WTC11 (cell line): Measurements from ENCODE around the gene CLTA. TPM values are rescaled to one million over a fixed set of nuclear protein-coding genes. Genes with fewer than 3 reads are reported as not detected.

Experiments used
- ATAC-seq: fragments of 200-7000 bp; cut with Tn5 transposase; 2 replicates; pipeline ENCODE4 v1.10.0; 2021; ENCODE audit warnings: mild to moderate bottlenecking, moderate library complexity
- CTCF ChIA-PET: fragments of 300-600 bp; sonication (Branson Sonifier 250); formaldehyde crosslinking; loops from one replicate; lab custom pipeline; 2021; ENCODE audit warnings: antibody characterized with exemption; lab: Charles Lee
- POLR2A ChIA-PET: fragments of 350-600 bp; sonication (Branson Sonifier 250); formaldehyde crosslinking; loops from one replicate; lab custom pipeline; 2021; ENCODE audit warnings: antibody characterized with exemption; lab: Charles Lee
- DNase-seq: peaks from one replicate; pipeline ENCODE4 v3.0.0; 2021; ENCODE audit warnings: low spot score
- H3K27ac Mint-ChIP-seq: 2 replicates; pipeline ENCODE4 v1.8.0; 2021; ENCODE audit warnings: mixed read lengths
- H3K27me3 Mint-ChIP-seq: 2 replicates; pipeline ENCODE4 v1.8.0; 2021; ENCODE audit warnings: low read depth, mild to moderate bottlenecking, moderate library complexity, mixed read lengths
- H3K36me3 Mint-ChIP-seq: 2 replicates; pipeline ENCODE4 v1.8.0; 2021; ENCODE audit warnings: mixed read lengths
- H3K4me1 Mint-ChIP-seq: 2 replicates; pipeline ENCODE4 v1.8.0; 2022; ENCODE audit warnings: mixed read lengths
- H3K4me3 Mint-ChIP-seq: 2 replicates; pipeline ENCODE4 v1.8.0; 2021; ENCODE audit warnings: mild to moderate bottlenecking, moderate library complexity, mixed read lengths
- H3K9me3 Mint-ChIP-seq: 2 replicates; pipeline ENCODE4 v1.8.0; 2021; ENCODE audit warnings: mixed read lengths
- AFF4 ChIP-seq: sonication (generic); formaldehyde crosslinking; IDR thresholded peaks from 2 replicates; pipeline ENCODE4 v1.8.1; 2023; ENCODE audit warnings: mild to moderate bottlenecking, missing genetic modification reagents, borderline replicate concordance
- CREB1 ChIP-seq: sonication (generic); formaldehyde crosslinking; IDR thresholded peaks from 2 replicates; pipeline ENCODE4 v1.8.0; 2023; ENCODE audit warnings: mild to moderate bottlenecking, missing genetic modification reagents
- CREM ChIP-seq: sonication (generic); formaldehyde crosslinking; IDR thresholded peaks from 2 replicates; pipeline ENCODE4 v1.8.1; 2022; ENCODE audit warnings: mild to moderate bottlenecking, missing genetic modification reagents, moderate library complexity
- HMGA2 ChIP-seq: fragments of 250-450 bp; sonication (Bioruptor Pico); IDR thresholded peaks from 2 replicates; pipeline ENCODE4 v1.4.0; 2021; ENCODE audit warnings: mild to moderate bottlenecking, moderate library complexity
- IRF2 ChIP-seq: sonication (generic); formaldehyde crosslinking; IDR thresholded peaks from 2 replicates; pipeline ENCODE4 v1.8.0; 2022; ENCODE audit warnings: low read depth, missing genetic modification reagents, borderline replicate concordance
- MYBL2 ChIP-seq: sonication (generic); formaldehyde crosslinking; IDR thresholded peaks from 2 replicates; pipeline ENCODE4 v1.8.1; 2023; ENCODE audit warnings: mild to moderate bottlenecking, moderate library complexity, missing genetic modification reagents
- NR1H2 ChIP-seq: sonication (generic); formaldehyde crosslinking; IDR thresholded peaks from 2 replicates; pipeline ENCODE4 v1.9.0; 2021; ENCODE audit warnings: mild to moderate bottlenecking, moderate library complexity, missing genetic modification reagents
- PRDM15 ChIP-seq: sonication (generic); formaldehyde crosslinking; IDR thresholded peaks from 2 replicates; pipeline ENCODE4 v1.8.0; 2022; ENCODE audit warnings: missing genetic modification reagents
- SP1 ChIP-seq: sonication (generic); formaldehyde crosslinking; conservative IDR thresholded peaks from 2 replicates; pipeline ENCODE4 v1.8.1; 2022; ENCODE audit warnings: missing genetic modification reagents
- ZNF317 ChIP-seq: sonication (generic); formaldehyde crosslinking; IDR thresholded peaks from 2 replicates; pipeline ENCODE4 v1.8.1; 2023; ENCODE audit warnings: low read depth, mild to moderate bottlenecking, moderate library complexity, missing genetic modification reagents, borderline replicate concordance
- ZSCAN18 ChIP-seq: fragments of 250-450 bp; sonication (Bioruptor Pico); IDR thresholded peaks from 2 replicates; pipeline ENCODE4 v2.1.2; 2022; ENCODE audit warnings: mild to moderate bottlenecking, moderate library complexity
- total RNA-seq: library from RNA; stranded (reverse); gene quantifications from 3 replicates; pipeline ENCODE4 v1.2.3, GENCODE V29; 2021
- TF ChIP-seq, protein P1 (sequence below): sonication (generic); formaldehyde crosslinking; IDR thresholded peaks from 2 replicates; pipeline ENCODE4 v1.8.1; 2023; ENCODE audit warnings: mild to moderate bottlenecking, moderate library complexity, missing genetic modification reagents
- TF ChIP-seq, protein P2 (sequence below): sonication (generic); formaldehyde crosslinking; IDR thresholded peaks from 2 replicates; pipeline ENCODE4 v1.8.1; 2023; ENCODE audit warnings: mild to moderate bottlenecking, missing genetic modification reagents, moderate library complexity
- TF ChIP-seq, protein P3 (sequence below): sonication (generic); formaldehyde crosslinking; conservative IDR thresholded peaks from 2 replicates; pipeline ENCODE4 v1.8.1; 2022; ENCODE audit warnings: mild to moderate bottlenecking, missing genetic modification reagents
- TF ChIP-seq, protein P4 (sequence below): sonication (generic); formaldehyde crosslinking; IDR thresholded peaks from 2 replicates; pipeline ENCODE4 v1.8.1; 2022; ENCODE audit warnings: low read depth, mild to moderate bottlenecking, moderate library complexity, missing genetic modification reagents, borderline replicate concordance
- TF ChIP-seq, protein P5 (sequence below): fragments of 250-450 bp; sonication (Bioruptor Pico); IDR thresholded peaks from 2 replicates; pipeline ENCODE4 v1.9.0; 2021; ENCODE audit warnings: mild to moderate bottlenecking

CLTA gene
- total RNA-seq, 1 experiment from 2014 or later: 213 TPM

GRCh38 chr9:36217256-36217968, 26.7 kb downstream of the CLTA start (continued):
- TF ChIP-seq ZSCAN18 (CRISPR knock-in tag): no peak

- Mint-ChIP-seq H3K9me3 (peaks cover 7% of the 10 kb centered on the region), H3K27me3 (no peaks in the 10 kb centered on the region), H3K36me3 (peaks cover 48% of the 10 kb centered on the region), H3K4me3 (no peak overlapping the region), H3K4me1 (peaks cover 2% of the 10 kb centered on the region; the same call in 1 of the 2 replicates), H3K27ac (no peak overlapping the region)
- ATAC-seq (no peak), DNase-seq (no peak)
- ChIA-PET POLR2A (no interaction called here), CTCF (interaction anchor here (0.9 kb wide), 1 partner anchor 195 kb away, joined by 3 read pairs; no protein-coding TSS in a partner anchor)
- TF ChIP-seq PRDM15 (CRISPR knock-in tag): no peak
- TF ChIP-seq, protein P1, sequence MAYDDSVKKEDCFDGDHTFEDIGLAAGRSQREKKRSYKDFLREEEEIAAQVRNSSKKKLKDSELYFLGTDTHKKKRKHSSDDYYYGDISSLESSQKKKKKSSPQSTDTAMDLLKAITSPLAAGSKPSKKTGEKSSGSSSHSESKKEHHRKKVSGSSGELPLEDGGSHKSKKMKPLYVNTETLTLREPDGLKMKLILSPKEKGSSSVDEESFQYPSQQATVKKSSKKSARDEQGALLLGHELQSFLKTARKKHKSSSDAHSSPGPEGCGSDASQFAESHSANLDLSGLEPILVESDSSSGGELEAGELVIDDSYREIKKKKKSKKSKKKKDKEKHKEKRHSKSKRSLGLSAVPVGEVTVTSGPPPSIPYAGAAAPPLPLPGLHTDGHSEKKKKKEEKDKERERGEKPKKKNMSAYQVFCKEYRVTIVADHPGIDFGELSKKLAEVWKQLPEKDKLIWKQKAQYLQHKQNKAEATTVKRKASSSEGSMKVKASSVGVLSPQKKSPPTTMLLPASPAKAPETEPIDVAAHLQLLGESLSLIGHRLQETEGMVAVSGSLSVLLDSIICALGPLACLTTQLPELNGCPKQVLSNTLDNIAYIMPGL (CRISPR knock-in tag): no peak
- no peak for TF ChIP-seq IRF2
- TF ChIP-seq CREB1 (CRISPR knock-in tag): no peak
- TF ChIP-seq, protein P2, sequence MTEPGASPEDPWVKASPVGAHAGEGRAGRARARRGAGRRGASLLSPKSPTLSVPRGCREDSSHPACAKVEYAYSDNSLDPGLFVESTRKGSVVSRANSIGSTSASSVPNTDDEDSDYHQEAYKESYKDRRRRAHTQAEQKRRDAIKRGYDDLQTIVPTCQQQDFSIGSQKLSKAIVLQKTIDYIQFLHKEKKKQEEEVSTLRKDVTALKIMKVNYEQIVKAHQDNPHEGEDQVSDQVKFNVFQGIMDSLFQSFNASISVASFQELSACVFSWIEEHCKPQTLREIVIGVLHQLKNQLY: no peak
- TF ChIP-seq HMGA2: no peak
- TF ChIP-seq CREM (CRISPR knock-in tag): no peak
- no peak for TF ChIP-seq MYBL2 (CRISPR knock-in tag)
- TF ChIP-seq SP1 (CRISPR knock-in tag): no peak
- TF ChIP-seq NR1H2: no peak
- TF ChIP-seq, protein P3, sequence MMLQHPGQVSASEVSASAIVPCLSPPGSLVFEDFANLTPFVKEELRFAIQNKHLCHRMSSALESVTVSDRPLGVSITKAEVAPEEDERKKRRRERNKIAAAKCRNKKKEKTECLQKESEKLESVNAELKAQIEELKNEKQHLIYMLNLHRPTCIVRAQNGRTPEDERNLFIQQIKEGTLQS: no peak
- no peak for TF ChIP-seq ZNF317 (CRISPR knock-in tag)
- TF ChIP-seq, protein P4, sequence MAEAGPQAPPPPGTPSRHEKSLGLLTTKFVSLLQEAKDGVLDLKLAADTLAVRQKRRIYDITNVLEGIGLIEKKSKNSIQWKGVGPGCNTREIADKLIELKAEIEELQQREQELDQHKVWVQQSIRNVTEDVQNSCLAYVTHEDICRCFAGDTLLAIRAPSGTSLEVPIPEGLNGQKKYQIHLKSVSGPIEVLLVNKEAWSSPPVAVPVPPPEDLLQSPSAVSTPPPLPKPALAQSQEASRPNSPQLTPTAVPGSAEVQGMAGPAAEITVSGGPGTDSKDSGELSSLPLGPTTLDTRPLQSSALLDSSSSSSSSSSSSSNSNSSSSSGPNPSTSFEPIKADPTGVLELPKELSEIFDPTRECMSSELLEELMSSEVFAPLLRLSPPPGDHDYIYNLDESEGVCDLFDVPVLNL: no peak
- no peak for TF ChIP-seq AFF4 (CRISPR knock-in tag)
- TF ChIP-seq, protein P5, sequence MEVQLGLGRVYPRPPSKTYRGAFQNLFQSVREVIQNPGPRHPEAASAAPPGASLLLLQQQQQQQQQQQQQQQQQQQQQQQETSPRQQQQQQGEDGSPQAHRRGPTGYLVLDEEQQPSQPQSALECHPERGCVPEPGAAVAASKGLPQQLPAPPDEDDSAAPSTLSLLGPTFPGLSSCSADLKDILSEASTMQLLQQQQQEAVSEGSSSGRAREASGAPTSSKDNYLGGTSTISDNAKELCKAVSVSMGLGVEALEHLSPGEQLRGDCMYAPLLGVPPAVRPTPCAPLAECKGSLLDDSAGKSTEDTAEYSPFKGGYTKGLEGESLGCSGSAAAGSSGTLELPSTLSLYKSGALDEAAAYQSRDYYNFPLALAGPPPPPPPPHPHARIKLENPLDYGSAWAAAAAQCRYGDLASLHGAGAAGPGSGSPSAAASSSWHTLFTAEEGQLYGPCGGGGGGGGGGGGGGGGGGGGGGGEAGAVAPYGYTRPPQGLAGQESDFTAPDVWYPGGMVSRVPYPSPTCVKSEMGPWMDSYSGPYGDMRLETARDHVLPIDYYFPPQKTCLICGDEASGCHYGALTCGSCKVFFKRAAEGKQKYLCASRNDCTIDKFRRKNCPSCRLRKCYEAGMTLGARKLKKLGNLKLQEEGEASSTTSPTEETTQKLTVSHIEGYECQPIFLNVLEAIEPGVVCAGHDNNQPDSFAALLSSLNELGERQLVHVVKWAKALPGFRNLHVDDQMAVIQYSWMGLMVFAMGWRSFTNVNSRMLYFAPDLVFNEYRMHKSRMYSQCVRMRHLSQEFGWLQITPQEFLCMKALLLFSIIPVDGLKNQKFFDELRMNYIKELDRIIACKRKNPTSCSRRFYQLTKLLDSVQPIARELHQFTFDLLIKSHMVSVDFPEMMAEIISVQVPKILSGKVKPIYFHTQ: no peak
Observed at GRCh38 chr9:36218011-36218410, 27.3 kb downstream of the CLTA start.
